ENCODE measurements around the gene SPEM2.

GRCh38 chr17:7426896-7427489 is 1.6 kb downstream of the SPEM2 start:
- TF ChIP-seq, protein P1, sequence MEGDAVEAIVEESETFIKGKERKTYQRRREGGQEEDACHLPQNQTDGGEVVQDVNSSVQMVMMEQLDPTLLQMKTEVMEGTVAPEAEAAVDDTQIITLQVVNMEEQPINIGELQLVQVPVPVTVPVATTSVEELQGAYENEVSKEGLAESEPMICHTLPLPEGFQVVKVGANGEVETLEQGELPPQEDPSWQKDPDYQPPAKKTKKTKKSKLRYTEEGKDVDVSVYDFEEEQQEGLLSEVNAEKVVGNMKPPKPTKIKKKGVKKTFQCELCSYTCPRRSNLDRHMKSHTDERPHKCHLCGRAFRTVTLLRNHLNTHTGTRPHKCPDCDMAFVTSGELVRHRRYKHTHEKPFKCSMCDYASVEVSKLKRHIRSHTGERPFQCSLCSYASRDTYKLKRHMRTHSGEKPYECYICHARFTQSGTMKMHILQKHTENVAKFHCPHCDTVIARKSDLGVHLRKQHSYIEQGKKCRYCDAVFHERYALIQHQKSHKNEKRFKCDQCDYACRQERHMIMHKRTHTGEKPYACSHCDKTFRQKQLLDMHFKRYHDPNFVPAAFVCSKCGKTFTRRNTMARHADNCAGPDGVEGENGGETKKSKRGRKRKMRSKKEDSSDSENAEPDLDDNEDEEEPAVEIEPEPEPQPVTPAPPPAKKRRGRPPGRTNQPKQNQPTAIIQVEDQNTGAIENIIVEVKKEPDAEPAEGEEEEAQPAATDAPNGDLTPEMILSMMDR (IDR thresholded peaks at IDR 0.05; ENCODE audit: insufficient read depth, low read length, poor library complexity, severe bottlenecking) = no peak
- TF ChIP-seq EZH2phosphoT487 (conservative IDR thresholded peaks at IDR 0.05; ENCODE audit: low read length) = no peak

Data from SU-DHL-6 (cell line).